PC-3 (cell line): ENCODE results near the gene PLPPR4. TPM values are rescaled to one million over a fixed set of nuclear protein-coding genes. Genes with fewer than 3 reads are reported as not detected.
A peak's percentile ranks its signal among the peaks of the same experiment; 100 is the strongest.

ENCODE experiments used
- ATAC-seq: fragments of 200-7000 bp; cut with Tn5 transposase; 2 replicates; pipeline ENCODE4 v1.9.1; 2020; ENCODE audit warnings: mild to moderate bottlenecking, moderate library complexity
- BruUV-seq: library from RNA; stranded (reverse); fragments of 400-500 nt; replicated peaks from 2 replicates; lab custom pipeline; 2021; lab: Mats Ljungman, UMichigan
- CTCF ChIA-PET: fragments of 300-600 bp; sonication (Branson Sonifier 250); formaldehyde crosslinking; loops from one replicate; lab custom pipeline; 2022; ENCODE audit warnings: antibody characterized with exemption; lab: Charles Lee
- POLR2A ChIA-PET: fragments of 300-600 bp; sonication (Branson Sonifier 250); formaldehyde crosslinking; loops from one replicate; lab custom pipeline; 2022; ENCODE audit warnings: antibody characterized with exemption; ENCODE audit not compliant: unreplicated experiment; lab: Charles Lee
- DNase-seq: peaks from one replicate; pipeline ENCODE4 v3.0.0-alpha.2; 2015
- H2AFZ ChIP-seq: fragments of 300-600 bp; sonication (generic); 2 replicates; pipeline ENCODE4 v1.6.0; 2016; ENCODE audit warnings: antibody characterized with exemption, low read length
- H3F3A ChIP-seq: fragments of 300-600 bp; sonication (generic); one replicate; pipeline ENCODE4 v1.6.0; 2017; ENCODE audit warnings: antibody characterized with exemption, low read length, control low read depth, mild to moderate bottlenecking; ENCODE audit not compliant: unreplicated experiment
- H3K27ac ChIP-seq: fragments of 300-600 bp; sonication (generic); 2 replicates; pipeline ENCODE4 v1.5.1; 2016; ENCODE audit warnings: mild to moderate bottlenecking, low read length
- H3K27me3 ChIP-seq: fragments of 300-600 bp; sonication (generic); 2 replicates; pipeline ENCODE4 v1.6.1; 2016; ENCODE audit warnings: low read length, mixed read lengths
- H3K36me3 ChIP-seq: fragments of 300-600 bp; sonication (generic); 2 replicates; pipeline ENCODE4 v1.6.1; 2016; ENCODE audit warnings: low read depth, mixed run types, low read length, mixed read lengths
- H3K4me1 ChIP-seq: fragments of 300-600 bp; sonication (generic); 2 replicates; pipeline ENCODE4 v1.5.1; 2016; ENCODE audit warnings: low read length; ENCODE audit not compliant: insufficient read depth
- H3K4me2 ChIP-seq: fragments of 300-600 bp; sonication (generic); 2 replicates; pipeline ENCODE4 v1.6.0; 2016; ENCODE audit warnings: low read length
- H3K4me3 ChIP-seq: fragments of 300-600 bp; sonication (generic); 2 replicates; pipeline ENCODE4 v1.5.1; 2016; ENCODE audit warnings: mild to moderate bottlenecking, low read length, mixed read lengths
- H3K79me2 ChIP-seq: fragments of 300-600 bp; sonication (generic); 2 replicates; pipeline ENCODE4 v1.6.1; 2017; ENCODE audit warnings: low read length, mixed read lengths
- H3K9ac ChIP-seq: fragments of 300-600 bp; sonication (generic); 2 replicates; pipeline ENCODE4 v1.6.0; 2016; ENCODE audit warnings: mild to moderate bottlenecking, low read length
- H3K9me2 ChIP-seq: fragments of 300-600 bp; sonication (generic); replicated peaks from 2 replicates; pipeline ENCODE4 v1.6.1; 2016; ENCODE audit warnings: mixed run types, low read length, mixed read lengths
- H3K9me3 ChIP-seq: fragments of 300-600 bp; sonication (generic); 2 replicates; pipeline ENCODE4 v1.6.1; 2016; ENCODE audit warnings: low read length, mixed read lengths
- H4K20me1 ChIP-seq: fragments of 300-600 bp; sonication (generic); 2 replicates; pipeline ENCODE4 v1.6.1; 2016; ENCODE audit warnings: low read length, mixed read lengths
- CTCF ChIP-seq: fragments of 300-600 bp; sonication (generic); conservative IDR thresholded peaks from 2 replicates; pipeline ENCODE4 v1.5.1; 2017; ENCODE audit warnings: antibody characterized with exemption, low read depth, mild to moderate bottlenecking, low read length
- EZH2 ChIP-seq: fragments of 300-600 bp; sonication (generic); IDR thresholded peaks from one replicate; pipeline ENCODE4 v1.6.1; 2017; ENCODE audit warnings: antibody characterized with exemption, mild to moderate bottlenecking, low read length; ENCODE audit not compliant: unreplicated experiment
- EZH2phosphoT487 ChIP-seq: fragments of 300-600 bp; sonication (generic); IDR thresholded peaks from 2 replicates; pipeline ENCODE4 v1.6.1; 2018; ENCODE audit warnings: mild to moderate bottlenecking, antibody characterized with exemption, low read length, borderline replicate concordance
- intact Hi-C: fragments of 100-400 bp; cut with micrococcal nuclease; formaldehyde crosslinking; loops from 2 replicates; pipeline ENCODE4 v1.9.0; 2023
- total RNA-seq: library from RNA; depleted of rRNA; stranded (reverse); fragments of >200 nt; gene quantifications from 2 replicates; pipeline ENCODE4 v1.2.3, GENCODE V29; 2014

Gene PLPPR4
- total RNA-seq, 1 experiment from 2014 or later = 0.44 TPM

DNA sequence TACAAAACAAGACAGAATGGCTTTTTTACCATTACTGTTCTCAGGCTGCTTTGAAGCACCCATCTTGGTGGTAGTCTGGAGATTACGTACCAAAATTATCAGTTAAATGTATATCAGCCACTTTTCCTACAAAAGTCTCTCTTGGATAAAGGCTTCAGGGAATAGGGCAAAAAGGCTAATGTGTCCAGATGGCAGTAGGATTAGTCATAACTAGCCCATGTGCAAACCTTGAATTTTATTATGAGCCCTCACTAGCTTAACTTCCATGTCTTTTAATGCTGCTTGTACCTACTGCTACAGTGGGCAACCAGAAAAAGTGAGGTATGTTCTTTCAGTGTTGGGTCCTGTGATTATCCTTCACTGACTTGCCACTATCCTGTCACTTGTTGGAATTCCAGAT is 51.0 kb downstream of the PLPPR4 start:
- no peak for TF ChIP-seq EZH2
- TF ChIP-seq EZH2phosphoT487 = no peak
- no peak for TF ChIP-seq CTCF
- Histone ChIP-seq H3K9me2 (peaks cover 2% of the 10 kb centered on the region; the same call in 1 of the 2 replicates), H3K27ac (no peak overlapping the region), H3K79me2 (no peaks in the 10 kb centered on the region), H3K4me1 (no peaks in the 10 kb centered on the region), H3K27me3 (no peaks in the 10 kb centered on the region), H3K9me3 (peaks cover 3% of the 10 kb centered on the region; the same call in 1 of the 2 replicates), H3K4me2 (no peak overlapping the region), H2AFZ (no peak overlapping the region), H3K4me3 (no peak overlapping the region), H4K20me1 (no peaks in the 10 kb centered on the region), H3F3A (no peaks in the 10 kb centered on the region), H3K9ac (no peak overlapping the region), H3K36me3 (no peaks in the 10 kb centered on the region)
- intact Hi-C loops = no loop called here
- ATAC-seq (no peak), DNase-seq (no peak)
- ChIA-PET CTCF (no interaction called here), POLR2A (no interaction called here)
- BruUV-seq = no TSS peak

DNA sequence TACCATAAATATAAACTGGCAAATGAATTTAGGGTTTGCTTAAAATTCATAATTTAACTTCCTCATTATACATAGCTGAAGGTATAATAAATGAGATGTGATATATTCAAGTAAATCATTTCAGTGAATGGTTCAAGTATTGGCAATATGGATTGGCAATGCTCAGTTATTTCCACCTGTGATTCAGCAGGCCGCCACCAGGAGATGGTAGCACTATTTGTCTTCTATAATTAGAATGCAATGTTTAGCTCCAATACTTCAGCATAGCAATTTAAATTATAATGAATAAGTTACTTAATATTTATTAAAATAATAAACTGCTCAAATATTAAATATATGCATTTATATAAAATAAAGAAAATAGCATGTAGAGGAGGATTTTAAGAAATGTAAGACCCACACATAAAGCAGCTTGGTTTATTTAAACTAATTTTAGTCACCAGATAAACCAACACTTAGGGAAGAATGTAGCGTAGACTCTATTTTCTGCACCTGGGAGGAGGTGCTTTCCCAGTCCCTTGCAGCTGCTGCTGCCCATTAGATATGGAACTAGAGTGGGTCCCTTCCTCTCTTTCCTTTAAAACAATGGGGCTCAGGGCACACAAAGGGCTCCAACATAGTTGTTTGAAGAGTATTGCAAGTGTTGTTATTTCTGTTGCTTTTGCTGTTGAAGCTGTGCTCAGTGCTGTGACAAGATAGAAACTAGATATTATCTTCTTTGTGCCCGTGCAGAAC is 62.1 kb downstream of the PLPPR4 start:
- Histone ChIP-seq H3K27ac (no peak overlapping the region), H3K27me3 (no peaks in the 10 kb centered on the region), H3K79me2 (no peaks in the 10 kb centered on the region), H3K9me2 (no peaks in the 10 kb centered on the region), H3K36me3 (no peaks in the 10 kb centered on the region), H3F3A (no peaks in the 10 kb centered on the region), H4K20me1 (no peaks in the 10 kb centered on the region), H3K4me2 (no peak overlapping the region), H3K4me3 (no peak overlapping the region), H3K9ac (no peak overlapping the region), H3K9me3 (no peaks in the 10 kb centered on the region), H2AFZ (no peak overlapping the region), H3K4me1 (peaks cover 13% of the 10 kb centered on the region; the same call in 1 of the 2 replicates)
- CTCF ChIA-PET = interaction anchor here (0.6 kb wide), 1 partner anchor 415 kb away, joined by 3 read pairs; no protein-coding TSS in a partner anchor
- DNase-seq = peak; percentile 24
- TF ChIP-seq CTCF (peak; percentile 49), EZH2 (no peak)
- intact Hi-C loops = no loop called here
- no peak for ATAC-seq
- no TSS peak for BruUV-seq
- POLR2A ChIA-PET = interaction anchor here (0.6 kb wide), 1 partner anchor 152 kb away, joined by 7 read pairs; no protein-coding TSS in a partner anchor

- H3K27ac ChIP-seq = no peak overlapping the region
- no peaks in the 10 kb centered on the region for H3K79me2 ChIP-seq
- H3F3A ChIP-seq = no peaks in the 10 kb centered on the region
- TF ChIP-seq EZH2phosphoT487 (no peak), EZH2 (no peak), CTCF (no peak)
- no peaks in the 10 kb centered on the region for H3K9me2 ChIP-seq
- H3K4me1 ChIP-seq = peaks cover 13% of the 10 kb centered on the region; the same call in 1 of the 2 replicates
- no peak overlapping the region for H3K4me3 ChIP-seq
- H3K9ac ChIP-seq = no peak overlapping the region
- no peak overlapping the region for H3K4me2 ChIP-seq
- peak; percentile 48 for ATAC-seq
- intact Hi-C loops = no loop called here
- H4K20me1 ChIP-seq = no peaks in the 10 kb centered on the region
- no TSS peak for BruUV-seq
- peak; percentile 71 for DNase-seq
- no peak overlapping the region for H2AFZ ChIP-seq
- POLR2A ChIA-PET = no interaction called here
- H3K9me3 ChIP-seq = no peaks in the 10 kb centered on the region
- CTCF ChIA-PET = no interaction called here
- H3K27me3 ChIP-seq = no peaks in the 10 kb centered on the region
- H3K36me3 ChIP-seq = no peaks in the 10 kb centered on the region
Observed at GRCh38 chr1:99327357-99327756, 63.1 kb downstream of the PLPPR4 start.
